Activated CD4-positive, alpha-beta T cell treated with anti-CD3 and anti-CD28 coated beads, Interleukin-2, amount 10 ng/mL, durations not matched to agents 24 days and 14 days (primary cell): ENCODE data around the gene CADPS2. TPM values are rescaled to one million over a fixed set of nuclear protein-coding genes. Genes with fewer than 3 reads are reported as not detected.

Experiments used
- DNase-seq: peaks from one replicate; pipeline ENCODE4 v3.0.0; 2022
- H3K27ac Mint-ChIP-seq: one replicate; pipeline ENCODE4 v1.8.0; 2022; ENCODE audit warnings: mild to moderate bottlenecking, mixed read lengths
- H3K27me3 Mint-ChIP-seq: one replicate; pipeline ENCODE4 v1.8.0; 2022; ENCODE audit warnings: mixed read lengths
- H3K36me3 Mint-ChIP-seq: one replicate; pipeline ENCODE4 v1.8.0; 2022; ENCODE audit warnings: low read depth, mild to moderate bottlenecking, mixed read lengths
- H3K4me1 Mint-ChIP-seq: one replicate; pipeline ENCODE4 v1.8.0; 2021; ENCODE audit warnings: mixed read lengths
- H3K4me3 Mint-ChIP-seq: one replicate; pipeline ENCODE4 v1.8.0; 2022; ENCODE audit warnings: mild to moderate bottlenecking, moderate library complexity, mixed read lengths
- H3K9me3 Mint-ChIP-seq: one replicate; pipeline ENCODE4 v1.8.0; 2021; ENCODE audit warnings: mixed read lengths
- intact Hi-C: fragments of 100-400 bp; cut with micrococcal nuclease; formaldehyde crosslinking; loops from one replicate; pipeline ENCODE4 v1.15.1; 2023
- total RNA-seq: library from RNA; stranded (reverse); gene quantifications from 2 replicates; pipeline ENCODE4 v1.2.3, GENCODE V29; 2022

The CADPS2 gene
- total RNA-seq, 1 donor from 2014 or later, result not detected

DNA sequence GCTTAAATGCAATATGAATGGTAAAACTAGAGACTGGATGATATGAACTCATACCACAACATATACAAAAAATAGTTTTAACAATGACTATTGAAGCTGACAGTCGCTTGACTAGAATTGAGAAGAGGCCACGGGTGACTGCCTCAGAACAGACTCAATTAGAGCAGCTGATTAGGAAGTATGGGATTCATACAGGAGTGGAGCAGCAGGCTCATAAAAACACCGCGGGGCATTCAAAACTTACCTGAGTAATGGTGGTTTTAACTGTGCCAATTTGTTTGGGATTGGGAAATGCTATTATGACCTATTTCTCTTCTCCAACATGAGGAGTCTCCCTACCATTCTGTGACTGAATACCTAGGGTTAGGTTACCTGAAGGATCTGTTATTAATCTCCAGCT lies 2.1 kb downstream of the CADPS2 start:
- Mint-ChIP-seq H3K36me3 (no peaks in the 10 kb centered on the region), H3K27me3 (peaks cover 48% of the 10 kb centered on the region), H3K9me3 (no peaks in the 10 kb centered on the region), H3K4me3 (no peak overlapping the region), H3K27ac (no peak overlapping the region), H3K4me1 (peaks cover 5% of the 10 kb centered on the region)
- intact Hi-C loops, result no loop called here
- DNase-seq, result no peak

DNA sequence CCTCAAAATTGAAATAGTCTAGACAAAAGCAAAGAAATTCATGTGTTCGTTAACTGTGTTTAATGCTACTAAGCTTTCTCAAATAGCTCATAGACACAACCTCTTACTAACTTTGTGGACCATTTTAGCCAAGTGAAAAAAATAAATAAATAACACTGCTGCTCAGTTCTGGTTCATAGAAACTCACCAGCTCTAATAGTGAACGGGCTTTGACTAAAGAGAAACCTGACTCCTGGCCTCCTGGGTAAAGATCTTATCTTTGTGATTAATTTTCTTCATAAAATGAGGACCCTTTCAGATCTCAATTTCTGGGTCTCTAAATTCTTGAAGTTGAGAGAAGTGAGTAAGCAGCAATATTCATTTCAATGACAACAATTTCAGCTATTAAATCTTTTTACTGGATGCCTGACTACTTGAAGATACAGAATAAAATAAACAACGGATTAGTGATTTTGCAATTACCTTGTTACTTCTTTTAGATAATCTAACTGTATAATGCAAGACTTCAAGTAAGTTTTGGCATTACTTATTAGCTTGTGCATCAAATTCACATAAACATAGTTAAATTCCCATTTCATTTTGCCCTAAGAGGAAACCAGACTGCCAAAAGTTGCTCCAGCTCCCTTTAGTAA lies 3.1 kb downstream of the CADPS2 start:
- Mint-ChIP-seq H3K27ac (no peak overlapping the region), H3K36me3 (no peaks in the 10 kb centered on the region), H3K4me3 (no peak overlapping the region), H3K9me3 (no peaks in the 10 kb centered on the region), H3K4me1 (peaks cover 5% of the 10 kb centered on the region), H3K27me3 (peaks cover 40% of the 10 kb centered on the region)
- intact Hi-C loops, result no loop called here
- DNase-seq, result no peak

DNA sequence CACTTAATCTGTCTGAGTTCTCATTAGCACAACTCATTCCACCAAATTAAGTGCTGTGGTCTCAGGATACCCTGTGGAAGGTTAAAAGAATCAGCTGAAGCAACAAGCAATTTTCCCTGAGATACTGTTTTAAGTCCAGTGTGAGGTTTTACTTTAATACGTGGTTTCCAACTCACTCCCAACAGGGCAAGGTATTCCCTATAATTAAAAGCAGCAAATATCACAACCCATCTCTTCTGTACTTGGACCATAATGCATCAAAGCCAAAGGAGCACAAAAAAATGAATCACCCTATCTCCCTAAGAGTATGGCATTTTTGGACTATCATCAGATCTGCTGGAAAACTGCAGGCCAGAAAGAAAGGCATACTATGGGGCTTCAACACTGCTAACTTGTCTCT lies 4.9 kb downstream of the CADPS2 start:
- Mint-ChIP-seq H3K27me3 (peaks cover 27% of the 10 kb centered on the region), H3K36me3 (no peaks in the 10 kb centered on the region), H3K9me3 (no peaks in the 10 kb centered on the region), H3K4me1 (no peaks in the 10 kb centered on the region), H3K4me3 (no peak overlapping the region), H3K27ac (no peak overlapping the region)
- intact Hi-C loops, result no loop called here
- no peak for DNase-seq

DNA sequence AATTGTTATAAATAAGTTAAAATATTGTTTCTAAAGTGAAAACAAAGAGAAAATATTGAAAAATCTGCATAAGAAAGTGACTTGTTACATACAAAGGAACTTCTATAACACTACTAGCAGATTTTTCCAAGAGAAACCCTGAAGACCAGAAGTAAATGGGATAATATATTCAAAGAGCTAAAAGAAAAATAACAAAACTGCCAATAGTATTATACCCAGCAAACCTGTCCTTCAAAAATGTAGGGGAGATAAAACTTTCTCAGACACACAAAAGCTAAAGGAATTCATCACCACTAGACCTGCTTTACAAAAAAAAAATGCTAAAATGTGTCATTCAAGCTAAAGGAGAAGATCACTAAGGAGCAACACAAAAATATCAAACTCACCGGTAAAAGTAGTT lies 17.0 kb downstream of the CADPS2 start:
- H3K4me1 Mint-ChIP-seq, result no peaks in the 10 kb centered on the region
- H3K27me3 Mint-ChIP-seq, result no peaks in the 10 kb centered on the region
- H3K27ac Mint-ChIP-seq, result no peak overlapping the region
- H3K9me3 Mint-ChIP-seq, result peaks cover 12% of the 10 kb centered on the region
- H3K4me3 Mint-ChIP-seq, result no peak overlapping the region
- intact Hi-C loops, result no loop called here
- no peak for DNase-seq
- H3K36me3 Mint-ChIP-seq, result no peaks in the 10 kb centered on the region

DNA sequence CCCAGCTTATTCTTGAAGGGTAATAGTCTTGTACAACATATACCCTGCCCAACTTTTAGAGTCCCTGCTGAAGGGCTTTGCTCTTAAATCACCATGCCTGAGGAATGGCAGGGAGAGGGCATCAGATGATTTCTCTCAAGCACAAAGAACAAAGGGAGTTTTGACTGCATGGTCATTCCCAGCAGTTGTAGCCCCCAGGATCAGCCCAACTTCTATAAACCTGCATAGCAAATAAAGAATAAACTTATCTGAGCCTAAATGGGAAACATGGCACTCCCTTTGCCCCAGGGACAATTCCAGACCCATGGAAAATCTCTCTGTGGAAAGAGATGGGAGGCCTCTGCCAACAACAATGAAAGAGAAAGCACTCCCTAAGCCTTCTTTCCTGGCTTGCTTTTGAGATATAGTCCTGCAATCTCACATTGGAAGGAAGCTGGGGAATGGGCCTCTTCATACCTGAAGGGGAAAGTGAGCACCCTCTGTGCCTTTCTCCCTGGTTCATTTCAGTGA lies 18.7 kb downstream of the CADPS2 start:
- H3K36me3 Mint-ChIP-seq, result no peaks in the 10 kb centered on the region
- H3K4me1 Mint-ChIP-seq, result no peaks in the 10 kb centered on the region
- H3K9me3 Mint-ChIP-seq, result peaks cover 12% of the 10 kb centered on the region
- H3K27me3 Mint-ChIP-seq, result no peaks in the 10 kb centered on the region
- DNase-seq, result no peak
- H3K27ac Mint-ChIP-seq, result no peak overlapping the region
- no peak overlapping the region for H3K4me3 Mint-ChIP-seq
- intact Hi-C loops, result no loop called here

DNA sequence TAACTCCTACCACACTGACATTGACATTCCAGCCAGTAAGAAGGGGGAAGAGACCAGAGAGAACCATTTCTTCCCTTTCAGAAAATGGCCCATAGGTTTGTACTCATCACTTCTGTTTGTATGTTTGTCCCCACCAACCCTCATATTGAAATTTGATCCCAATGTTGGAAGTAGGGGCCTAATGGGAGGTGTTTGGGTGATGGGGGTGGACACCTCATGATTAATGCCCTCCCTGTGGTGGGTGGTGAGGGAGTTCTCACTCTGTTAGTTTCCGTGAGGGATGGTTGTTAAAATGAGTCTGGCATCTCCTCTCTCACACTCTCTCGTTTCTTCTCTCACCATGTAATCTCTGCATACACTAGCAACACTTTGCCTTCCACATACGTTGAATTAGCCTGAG lies 21.4 kb downstream of the CADPS2 start:
- H3K36me3 Mint-ChIP-seq, result no peaks in the 10 kb centered on the region
- intact Hi-C loops, result no loop called here
- H3K4me1 Mint-ChIP-seq, result no peaks in the 10 kb centered on the region
- H3K27ac Mint-ChIP-seq, result no peak overlapping the region
- H3K27me3 Mint-ChIP-seq, result no peaks in the 10 kb centered on the region
- H3K4me3 Mint-ChIP-seq, result no peak overlapping the region
- peaks cover 12% of the 10 kb centered on the region for H3K9me3 Mint-ChIP-seq
- DNase-seq, result no peak

DNA sequence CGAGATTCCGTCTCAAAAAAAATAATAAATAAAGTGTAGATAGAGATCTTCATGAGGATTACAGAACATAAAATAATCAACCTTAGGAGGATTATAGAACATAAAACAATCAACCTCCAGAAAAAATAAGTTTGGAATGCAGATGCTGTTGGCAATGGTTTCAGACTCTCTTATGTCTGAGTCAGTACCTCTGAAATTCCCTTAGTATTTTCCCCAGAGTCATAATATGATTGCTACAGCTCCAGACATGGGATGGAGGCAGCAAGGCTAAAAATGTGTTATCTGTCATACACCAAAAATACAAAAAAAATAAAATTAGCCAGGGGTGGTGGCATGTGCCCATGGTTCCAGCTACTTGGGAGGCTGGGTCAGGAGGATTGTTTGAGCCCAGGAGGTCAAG lies 22.2 kb downstream of the CADPS2 start:
- H3K27ac Mint-ChIP-seq, result no peak overlapping the region
- H3K27me3 Mint-ChIP-seq, result no peaks in the 10 kb centered on the region
- no peaks in the 10 kb centered on the region for H3K4me1 Mint-ChIP-seq
- no peak overlapping the region for H3K4me3 Mint-ChIP-seq
- DNase-seq, result no peak
- peaks cover 7% of the 10 kb centered on the region for H3K9me3 Mint-ChIP-seq
- no peaks in the 10 kb centered on the region for H3K36me3 Mint-ChIP-seq
- intact Hi-C loops, result no loop called here

DNA sequence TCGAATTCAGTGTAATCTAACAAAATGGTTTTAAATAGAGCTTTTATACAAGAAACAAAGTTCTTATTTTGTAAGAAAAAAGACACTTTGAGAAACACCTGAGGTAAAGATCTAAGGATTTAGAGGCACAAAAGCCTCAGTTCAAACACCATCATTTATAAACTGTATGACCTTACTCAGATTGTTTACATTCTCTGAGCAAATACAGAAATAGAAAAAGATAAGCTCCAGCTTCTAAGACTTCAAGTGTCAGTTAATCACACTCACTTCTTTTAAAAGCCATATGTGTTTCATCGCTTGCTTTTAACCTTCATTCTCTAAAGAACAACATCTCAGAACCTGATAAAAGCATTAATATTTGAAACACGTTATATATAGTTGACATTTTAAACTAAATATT lies 27.9 kb downstream of the CADPS2 start:
- no peak for DNase-seq
- Mint-ChIP-seq H3K27me3 (no peaks in the 10 kb centered on the region), H3K27ac (no peak overlapping the region), H3K9me3 (no peaks in the 10 kb centered on the region), H3K4me1 (no peaks in the 10 kb centered on the region), H3K36me3 (no peaks in the 10 kb centered on the region), H3K4me3 (no peak overlapping the region)
- intact Hi-C loops, result no loop called here

DNA sequence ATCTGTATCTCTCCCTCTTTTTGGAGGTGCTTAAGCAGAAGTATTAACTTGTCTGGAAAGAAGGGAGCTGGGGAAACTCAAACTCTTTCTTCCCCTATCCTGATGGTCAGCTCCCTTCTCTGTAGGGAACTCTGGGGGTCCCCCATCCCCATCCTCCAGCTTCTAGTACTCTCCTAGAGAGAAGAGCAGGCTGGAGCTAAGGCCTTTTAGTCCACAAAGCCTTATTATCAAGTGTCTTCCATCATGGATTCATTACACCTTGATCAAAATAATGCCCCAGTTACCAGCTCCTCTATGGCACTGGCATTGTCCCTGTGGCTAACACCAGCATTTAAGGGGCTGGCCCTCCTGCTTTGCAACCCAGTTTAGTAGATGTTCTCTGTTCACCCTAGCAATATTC lies 35.7 kb downstream of the CADPS2 start:
- Mint-ChIP-seq H3K4me1 (no peaks in the 10 kb centered on the region), H3K27ac (no peak overlapping the region), H3K27me3 (no peaks in the 10 kb centered on the region), H3K36me3 (no peaks in the 10 kb centered on the region), H3K9me3 (no peaks in the 10 kb centered on the region), H3K4me3 (no peak overlapping the region)
- intact Hi-C loops, result no loop called here
- DNase-seq, result no peak

DNA sequence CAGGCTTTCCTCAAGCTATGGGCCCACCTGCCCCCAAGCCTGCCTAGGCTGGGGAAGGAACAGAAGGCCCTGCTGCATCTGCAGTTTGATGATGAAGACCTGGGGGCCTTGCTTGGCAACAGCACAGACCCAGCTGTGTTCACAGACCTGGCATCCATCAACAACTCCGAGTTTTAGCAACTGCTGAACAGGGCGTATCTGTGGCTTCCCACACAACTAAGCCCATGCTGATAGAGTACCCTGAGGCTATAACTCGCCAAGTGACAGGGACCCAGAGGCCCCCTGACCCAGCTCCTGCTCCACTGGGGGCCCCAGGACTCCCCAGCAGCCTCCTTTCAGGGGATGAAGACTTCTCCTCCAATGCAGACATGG lies 36.3 kb downstream of the CADPS2 start:
- intact Hi-C loops, result no loop called here
- DNase-seq, result no peak
- no peaks in the 10 kb centered on the region for H3K27me3 Mint-ChIP-seq
- H3K36me3 Mint-ChIP-seq, result no peaks in the 10 kb centered on the region
- no peak overlapping the region for H3K27ac Mint-ChIP-seq
- no peaks in the 10 kb centered on the region for H3K4me1 Mint-ChIP-seq
- no peak overlapping the region for H3K4me3 Mint-ChIP-seq
- H3K9me3 Mint-ChIP-seq, result no peaks in the 10 kb centered on the region

DNA sequence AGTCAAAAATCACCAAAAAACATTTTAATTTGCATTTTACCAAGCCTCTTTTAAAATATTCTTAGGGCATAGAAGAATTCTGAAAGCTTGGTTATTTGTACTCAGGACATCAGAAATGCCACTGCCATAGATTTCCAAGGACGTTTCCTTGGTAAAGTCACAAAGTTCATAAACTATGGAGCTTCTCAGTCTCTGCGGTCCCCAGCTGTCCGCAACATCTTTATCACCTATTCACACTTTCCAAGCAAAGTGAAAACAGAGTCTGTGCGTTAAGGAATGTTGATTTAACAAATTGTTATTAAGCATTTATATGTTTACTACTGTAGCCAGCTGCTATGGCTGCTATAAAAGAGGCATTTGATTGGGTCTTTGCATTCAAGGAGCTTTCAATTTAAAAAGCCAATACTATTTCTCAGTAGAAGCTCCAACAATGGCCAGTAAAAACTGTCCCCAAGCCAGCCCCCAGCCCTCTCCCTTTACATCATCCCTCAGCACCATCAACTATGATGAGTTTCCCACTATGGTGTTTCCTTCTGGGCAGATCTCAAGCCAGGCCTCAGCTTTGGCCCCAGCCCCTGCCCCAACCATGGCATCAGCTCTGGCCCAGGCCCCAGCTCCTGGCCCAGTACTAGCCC lies 36.8 kb downstream of the CADPS2 start:
- intact Hi-C loops, result no loop called here
- no peak for DNase-seq
- Mint-ChIP-seq H3K36me3 (no peaks in the 10 kb centered on the region), H3K4me1 (no peaks in the 10 kb centered on the region), H3K9me3 (no peaks in the 10 kb centered on the region), H3K27ac (no peak overlapping the region), H3K27me3 (no peaks in the 10 kb centered on the region), H3K4me3 (no peak overlapping the region)

DNA sequence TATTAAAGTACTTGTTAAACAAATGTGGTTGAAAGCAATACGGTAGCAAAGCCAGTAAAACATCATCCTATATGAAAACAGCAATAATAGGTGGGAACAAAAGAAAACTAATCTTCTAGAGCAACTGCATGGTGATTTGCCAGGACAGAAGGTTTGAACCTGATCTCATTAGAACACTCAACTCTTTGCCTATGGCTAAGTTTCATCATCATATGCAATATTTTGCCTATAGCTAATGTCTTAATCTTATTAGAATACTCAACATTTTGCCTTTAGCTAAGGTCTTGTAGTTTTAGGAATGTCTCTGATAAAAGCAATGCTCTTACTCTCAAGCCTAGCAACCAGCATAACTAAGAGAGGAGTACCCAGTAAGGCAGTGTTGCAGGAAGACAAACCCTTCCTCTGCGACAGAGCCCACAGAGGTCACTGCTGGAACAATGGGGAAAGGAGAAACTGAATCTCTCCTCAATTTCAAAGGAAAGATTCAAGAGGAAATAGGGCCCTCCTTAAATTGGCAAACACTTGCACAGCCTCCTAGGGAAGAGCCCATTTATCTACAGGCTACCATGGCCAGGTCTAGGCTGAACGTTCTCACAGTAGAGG lies 38.3 kb downstream of the CADPS2 start:
- no peaks in the 10 kb centered on the region for H3K9me3 Mint-ChIP-seq
- intact Hi-C loops, result no loop called here
- H3K27ac Mint-ChIP-seq, result no peak overlapping the region
- no peaks in the 10 kb centered on the region for H3K4me1 Mint-ChIP-seq
- H3K36me3 Mint-ChIP-seq, result no peaks in the 10 kb centered on the region
- no peaks in the 10 kb centered on the region for H3K27me3 Mint-ChIP-seq
- H3K4me3 Mint-ChIP-seq, result no peak overlapping the region
- DNase-seq, result no peak

DNA sequence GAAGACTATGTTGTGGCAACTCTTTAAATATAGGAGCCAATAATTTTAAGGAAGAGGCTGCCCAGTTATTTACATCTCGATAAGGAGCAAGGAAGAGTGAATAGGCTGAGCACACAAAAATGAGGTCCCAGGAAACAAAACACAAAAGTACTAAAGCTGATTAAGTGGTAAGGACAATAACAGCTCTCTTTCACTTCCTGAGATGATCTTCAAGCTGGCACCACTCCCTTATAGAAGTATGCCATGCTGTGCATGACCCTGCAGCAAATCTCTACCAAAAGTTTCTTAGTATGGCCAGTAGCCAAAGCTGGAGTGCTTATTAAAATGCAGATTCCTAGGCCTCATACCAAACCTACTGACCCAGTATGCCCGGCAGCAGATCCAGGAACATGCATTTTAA lies 39.7 kb downstream of the CADPS2 start:
- Mint-ChIP-seq H3K4me3 (no peak overlapping the region), H3K4me1 (no peaks in the 10 kb centered on the region), H3K36me3 (no peaks in the 10 kb centered on the region), H3K9me3 (no peaks in the 10 kb centered on the region), H3K27me3 (no peaks in the 10 kb centered on the region), H3K27ac (no peak overlapping the region)
- intact Hi-C loops, result no loop called here
- DNase-seq, result no peak

DNA sequence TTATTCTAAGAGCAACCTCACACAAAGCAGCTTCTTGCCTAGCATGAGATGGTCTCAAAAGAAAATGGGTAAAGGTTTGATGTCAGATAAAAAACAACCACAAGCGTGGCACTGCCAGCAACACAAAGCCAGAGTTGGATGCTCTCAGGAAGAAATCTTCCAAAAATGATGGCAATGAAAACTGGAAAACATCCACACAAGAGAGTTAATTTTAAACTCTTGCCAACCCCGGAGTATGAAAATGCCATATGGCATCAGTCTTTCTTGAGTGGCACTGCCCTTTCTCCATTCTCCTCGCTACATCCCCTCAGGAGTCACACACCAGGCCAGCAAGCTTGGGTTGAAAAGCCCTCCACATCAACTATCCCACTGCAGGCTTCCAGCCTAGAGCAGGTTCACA lies 41.0 kb downstream of the CADPS2 start:
- H3K27me3 Mint-ChIP-seq, result no peaks in the 10 kb centered on the region
- intact Hi-C loops, result no loop called here

More for the DNA sequence above, 41.0 kb downstream of the CADPS2 start:
- Mint-ChIP-seq H3K4me3 (no peak overlapping the region), H3K36me3 (no peaks in the 10 kb centered on the region), H3K9me3 (no peaks in the 10 kb centered on the region), H3K4me1 (no peaks in the 10 kb centered on the region), H3K27ac (no peak overlapping the region)
- DNase-seq, result no peak
